Measurements from ENCODE around the gene MSMB. TPM values are rescaled to one million over a fixed set of nuclear protein-coding genes. Genes with fewer than 3 reads are reported as not detected.
"Not testable (repeated sequence)": the region's sequence is repeated elsewhere in the genome, so short reads cannot be mapped to it uniquely, and the experiment has no call there.

The MSMB gene
- total RNA-seq, 1 donor from 2014 or later: not detected

DNA sequence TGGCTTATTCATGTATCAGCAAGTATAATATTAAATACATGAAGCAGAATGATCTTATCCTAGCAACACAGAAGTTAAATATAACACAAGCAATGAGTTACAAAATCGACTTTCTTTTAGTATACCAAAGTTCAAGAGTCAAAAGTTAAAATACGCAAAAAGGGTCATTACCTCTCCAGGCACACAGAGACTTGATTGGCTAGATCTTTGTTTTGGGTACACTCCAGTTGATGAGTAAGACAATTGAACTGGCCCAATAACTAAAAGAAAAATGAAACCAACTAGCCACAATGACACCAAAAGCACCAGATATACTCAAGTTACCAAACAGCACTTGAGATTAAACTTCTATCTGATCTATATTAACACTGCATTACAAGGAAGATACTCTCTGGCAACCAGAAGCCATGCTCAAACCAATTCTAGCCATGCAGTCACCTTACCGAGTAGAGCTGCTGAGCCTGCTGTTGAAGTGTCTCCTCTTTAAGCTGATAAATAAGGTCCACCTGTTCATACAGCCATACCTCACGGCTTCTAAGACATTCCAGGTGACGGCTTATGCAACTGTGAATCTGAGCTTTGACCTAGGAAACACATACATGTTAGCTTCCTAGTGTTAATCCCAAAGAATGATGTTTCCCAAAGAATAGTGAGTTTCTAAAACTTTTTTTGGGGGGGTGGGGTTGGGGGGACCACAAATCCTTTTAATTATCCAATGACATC is 31.2 kb downstream of the MSMB start:
- DNase-seq (ENCODE audit: low spot score): no peak

DNA sequence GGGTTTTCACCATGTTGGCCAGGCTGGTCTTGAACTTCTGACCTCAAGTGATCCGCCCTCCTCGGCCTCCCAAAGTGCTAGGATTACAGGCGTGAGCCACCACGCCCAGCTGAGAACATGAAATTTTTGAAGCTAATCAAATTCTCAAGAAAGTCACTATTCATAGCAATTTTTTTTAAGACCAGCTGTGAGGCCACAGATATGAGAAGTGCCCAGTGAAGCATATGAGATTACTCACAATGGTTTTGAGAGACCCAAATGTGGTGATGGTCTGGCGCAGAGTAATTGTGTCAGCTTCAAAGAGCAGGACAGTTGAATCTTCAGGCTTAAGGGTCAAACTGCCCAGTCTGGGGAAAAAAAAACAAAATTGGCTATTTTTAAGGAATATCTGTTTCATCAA is 31.9 kb downstream of the MSMB start:
- no peak for DNase-seq (ENCODE audit: low spot score)

DNA sequence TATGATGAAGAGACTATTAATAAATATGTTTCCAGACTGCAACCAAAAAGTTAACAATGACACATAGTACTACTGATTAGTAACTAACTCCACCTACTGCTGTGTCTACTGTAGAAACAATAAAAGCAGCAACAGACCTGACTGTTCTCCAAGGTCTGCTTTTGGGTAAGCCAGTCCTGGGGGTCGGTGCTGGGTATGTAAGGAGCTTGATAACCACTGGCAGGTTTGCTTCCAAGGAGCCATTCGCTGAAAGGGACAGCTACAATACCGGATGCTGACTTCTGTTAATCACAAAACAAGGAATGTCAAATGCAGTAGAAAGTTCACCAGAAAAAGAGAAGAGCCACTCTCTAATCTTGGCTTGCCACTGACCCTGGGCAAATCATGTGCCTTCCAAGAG is 33.3 kb downstream of the MSMB start:
- no peak for DNase-seq (ENCODE audit: low spot score)

DNA sequence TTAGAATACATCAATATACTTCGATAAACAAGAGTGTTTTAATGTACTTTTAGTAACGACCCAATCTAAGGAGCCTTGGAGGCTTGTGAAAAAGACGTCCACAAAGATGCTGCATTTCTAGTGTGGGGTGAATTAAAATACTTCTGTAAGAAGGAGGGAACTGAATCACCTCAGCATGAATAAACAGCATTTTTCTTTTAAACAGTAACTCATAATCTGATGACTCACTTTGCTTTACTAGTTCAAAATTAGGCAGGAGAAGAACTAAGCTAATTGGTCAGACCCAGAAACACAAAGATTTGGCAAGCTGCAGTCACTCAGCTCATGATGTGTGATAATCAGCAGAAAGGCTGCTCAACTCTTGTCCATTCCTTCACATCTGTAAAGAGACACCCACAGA is 39.9 kb downstream of the MSMB start:
- DNase-seq (ENCODE audit: low spot score): no peak

DNA sequence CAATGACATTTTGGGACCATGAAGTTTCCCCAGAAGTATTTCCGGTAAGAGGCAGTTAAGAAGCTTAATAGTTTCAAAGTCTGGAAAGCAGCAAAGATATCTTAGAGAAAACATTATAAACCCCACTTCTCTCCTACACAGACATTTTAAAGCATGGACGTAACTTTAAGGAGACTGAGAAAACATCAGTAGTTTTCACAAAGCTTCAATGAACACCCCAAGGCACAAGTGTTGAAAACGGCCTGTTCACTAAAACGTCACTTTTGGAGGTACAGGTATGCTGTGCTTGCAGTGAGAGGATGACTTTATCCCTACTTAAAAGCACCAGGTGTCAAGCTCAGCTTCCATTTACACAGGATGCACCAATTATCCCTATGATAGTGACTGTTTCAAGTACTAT is 40.7 kb downstream of the MSMB start:
- no peak for DNase-seq (ENCODE audit: low spot score)

DNA sequence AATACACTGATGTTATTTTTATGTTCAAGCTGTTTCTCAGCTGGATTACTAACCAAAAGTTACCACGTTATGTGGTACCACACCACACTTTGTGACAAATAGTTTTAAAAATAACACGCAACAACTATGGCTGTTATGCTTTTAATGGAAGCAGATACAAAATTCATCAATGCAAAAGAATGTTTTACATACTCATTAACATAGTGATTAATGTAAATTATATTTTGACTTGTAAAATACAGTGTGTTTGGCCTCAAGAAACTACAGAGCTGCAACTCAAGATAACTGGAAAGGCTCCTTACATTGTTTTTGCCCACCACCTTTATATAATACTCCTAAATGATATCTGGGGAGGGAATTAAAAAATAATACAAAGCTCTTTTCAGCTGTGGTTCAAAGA is 41.1 kb downstream of the MSMB start:
- no peak for DNase-seq (ENCODE audit: low spot score)

DNA sequence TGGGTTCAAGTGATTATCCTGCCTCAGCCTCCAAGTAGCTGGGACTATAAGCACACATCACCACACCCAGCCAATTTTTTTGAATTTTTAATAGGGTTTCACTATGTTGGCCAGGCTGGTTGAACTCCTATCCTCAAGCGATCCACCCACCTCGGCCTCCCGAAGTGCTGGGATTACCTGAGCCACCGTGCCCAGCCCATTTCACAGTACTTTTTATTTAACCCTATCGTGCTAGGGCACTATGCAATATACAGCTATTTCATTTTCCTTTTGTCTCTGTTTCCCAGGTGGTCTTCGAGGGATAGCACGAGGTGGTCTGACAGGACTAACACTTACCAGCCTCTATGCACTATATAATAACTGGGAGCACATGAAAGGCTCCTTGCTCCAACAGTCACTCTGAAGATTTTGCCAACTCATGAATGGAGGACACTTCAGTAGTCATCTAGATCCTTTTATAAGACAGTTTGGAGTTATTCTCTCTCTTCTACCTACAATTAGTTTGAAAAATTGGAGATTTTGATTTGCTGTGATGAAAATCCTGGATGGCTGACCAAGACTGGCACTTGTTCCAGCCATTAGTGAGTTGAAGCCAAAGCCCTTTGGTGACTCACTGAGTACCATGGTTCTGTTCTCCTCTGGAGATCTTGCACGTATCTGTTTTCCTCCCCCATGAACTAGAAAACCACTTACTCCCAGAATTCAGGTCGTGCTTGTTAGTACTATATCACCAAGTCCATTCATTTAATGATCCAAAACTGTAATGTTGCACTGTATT is 43.0 kb downstream of the MSMB start:
- DNase-seq (ENCODE audit: low spot score): no peak

DNA sequence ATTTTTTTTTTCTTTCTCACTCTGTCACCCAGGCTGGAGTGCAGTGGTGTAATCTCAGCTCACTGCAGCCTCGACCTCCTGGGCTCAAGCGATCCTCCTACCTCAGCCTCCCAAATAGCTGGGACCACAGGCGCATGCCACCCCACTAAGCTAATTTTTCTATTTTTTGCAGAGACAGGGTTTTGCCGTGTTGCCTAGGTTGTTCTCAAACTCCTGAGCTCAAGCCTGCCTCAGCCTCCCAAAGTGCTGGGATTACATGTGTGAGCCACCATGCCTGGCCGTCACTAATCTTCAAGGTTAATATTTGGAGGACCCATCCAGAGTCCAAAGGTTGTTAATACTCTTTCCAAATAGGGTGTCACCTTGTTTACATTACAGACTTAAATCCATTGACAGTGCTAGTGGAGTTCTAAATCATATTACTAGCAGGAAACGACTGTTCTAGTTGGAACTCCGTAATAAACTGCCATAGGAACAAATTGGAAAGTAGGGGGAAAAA is 43.8 kb downstream of the MSMB start:
- DNase-seq (ENCODE audit: low spot score): not testable (repeated sequence)

DNA sequence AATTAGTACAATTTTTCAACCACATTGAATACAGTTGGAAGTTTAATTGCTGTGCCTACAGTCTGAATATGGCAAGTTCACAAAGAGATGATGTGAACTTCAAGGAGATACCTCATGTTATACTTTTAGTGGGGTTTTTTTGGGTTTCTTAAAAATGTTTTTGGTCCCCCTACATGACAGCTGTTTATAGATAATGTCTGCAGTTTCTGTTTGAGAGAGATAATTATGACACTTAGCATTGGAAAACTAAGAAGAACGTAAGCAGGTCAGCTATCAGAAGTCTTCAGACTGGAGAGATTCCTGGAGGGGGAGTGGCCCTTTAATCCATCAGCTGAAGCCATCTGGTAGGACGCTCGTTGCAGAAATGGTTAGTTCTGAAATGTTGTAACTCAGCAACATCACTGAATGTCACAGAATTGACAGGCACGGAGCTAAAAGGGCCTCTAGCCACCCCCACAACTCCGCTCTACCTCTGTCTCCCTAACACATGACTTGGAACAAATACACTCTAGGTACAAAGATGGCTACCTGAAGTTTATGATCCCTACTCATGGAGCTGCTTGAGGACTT is 44.8 kb downstream of the MSMB start:
- DNase-seq (ENCODE audit: low spot score): no peak

DNA sequence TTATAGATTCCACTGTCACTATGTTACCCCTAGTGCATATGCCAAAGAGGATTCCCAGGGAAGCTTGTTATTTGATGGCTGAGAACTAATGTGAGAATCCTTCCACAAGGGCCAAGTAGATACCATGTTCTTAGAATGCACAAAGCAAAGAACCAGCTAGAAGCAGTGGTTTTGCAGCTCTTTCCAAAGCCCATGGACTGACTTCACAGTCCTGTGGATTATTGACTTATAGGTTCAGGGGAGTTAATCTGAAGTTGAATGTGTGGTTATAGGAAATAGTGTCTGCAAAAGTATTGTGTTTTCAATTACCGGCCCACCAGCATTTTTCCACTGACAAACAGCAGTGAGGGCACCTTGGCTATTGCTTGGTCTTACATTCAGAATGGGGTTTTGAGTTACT is 45.5 kb downstream of the MSMB start:
- DNase-seq (ENCODE audit: low spot score): no peak

DNA sequence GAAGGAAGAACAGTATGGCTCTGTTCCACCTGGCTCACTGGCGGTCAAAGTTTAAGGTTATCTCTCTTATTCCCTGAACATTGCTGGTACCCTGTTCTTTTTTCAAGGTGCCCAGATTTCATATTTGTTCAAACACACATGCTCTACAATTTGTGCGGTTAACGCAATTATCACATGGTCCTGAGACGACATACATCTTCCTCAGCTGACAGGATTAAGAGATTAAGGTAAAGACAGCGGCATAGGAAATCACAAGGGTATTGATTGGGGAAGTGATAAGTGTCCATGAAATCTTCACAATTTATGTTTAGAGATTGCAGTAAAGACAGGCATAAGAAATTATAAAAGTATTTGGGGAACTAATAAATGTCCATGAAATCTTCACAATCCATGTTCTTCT is 46.1 kb downstream of the MSMB start:
- DNase-seq (ENCODE audit: low spot score): not testable (repeated sequence)

DNA sequence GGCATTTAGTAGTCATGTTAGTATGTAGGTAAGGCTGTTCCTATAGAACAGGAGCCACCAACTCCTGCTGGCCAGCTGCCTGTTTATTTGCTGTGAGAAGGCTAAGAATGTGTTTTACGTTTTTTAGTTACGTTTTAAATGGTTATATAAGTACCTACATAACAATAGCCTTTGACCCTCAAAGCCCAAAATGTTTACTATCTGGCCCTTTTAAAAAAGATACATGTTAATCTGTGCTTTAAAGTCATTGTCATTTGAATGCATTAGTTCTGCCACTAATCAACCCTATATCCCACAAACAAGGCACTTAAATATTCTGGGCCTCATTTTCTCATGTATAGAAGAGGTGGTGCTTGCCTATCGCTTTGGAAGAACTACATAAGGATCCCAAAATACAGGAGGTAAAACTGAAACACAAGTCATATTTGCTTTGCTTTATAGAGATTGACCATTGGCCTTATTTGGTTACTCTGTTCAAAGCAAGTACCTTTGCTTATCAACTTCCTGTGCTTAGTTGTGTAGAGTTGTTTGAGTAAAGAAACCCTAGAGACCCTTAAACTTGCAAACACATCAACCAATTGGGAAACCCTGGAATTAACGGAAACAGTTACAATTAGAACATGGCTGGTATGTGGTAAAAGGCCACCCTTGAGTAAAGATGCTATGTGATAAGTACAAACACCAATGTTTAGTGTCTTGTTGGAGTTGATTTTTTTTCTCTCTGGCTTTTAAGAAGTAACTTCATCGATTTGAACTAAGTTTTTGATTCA is 47.9 kb downstream of the MSMB start:
- DNase-seq (ENCODE audit: low spot score): no peak

DNA sequence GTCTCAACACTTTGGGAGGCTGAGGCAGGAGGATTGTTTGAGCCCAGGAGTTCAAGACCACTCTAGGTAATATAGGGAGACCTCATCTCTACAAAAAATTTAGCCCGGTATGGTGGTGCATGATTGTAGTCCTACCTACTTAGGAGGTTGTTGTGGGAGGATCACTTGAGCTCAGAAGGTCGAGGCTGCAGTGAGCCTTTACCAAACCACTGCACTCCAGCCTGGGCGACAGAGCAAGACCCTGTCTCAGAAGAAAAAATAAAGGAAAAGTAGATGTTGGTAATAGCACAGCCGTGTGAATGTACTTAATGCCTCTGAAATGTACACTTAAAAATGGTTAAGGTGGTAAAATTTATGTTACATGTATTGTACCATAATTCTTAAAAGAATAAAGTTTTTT is 48.5 kb downstream of the MSMB start:
- no peak for DNase-seq (ENCODE audit: low spot score)

DNA sequence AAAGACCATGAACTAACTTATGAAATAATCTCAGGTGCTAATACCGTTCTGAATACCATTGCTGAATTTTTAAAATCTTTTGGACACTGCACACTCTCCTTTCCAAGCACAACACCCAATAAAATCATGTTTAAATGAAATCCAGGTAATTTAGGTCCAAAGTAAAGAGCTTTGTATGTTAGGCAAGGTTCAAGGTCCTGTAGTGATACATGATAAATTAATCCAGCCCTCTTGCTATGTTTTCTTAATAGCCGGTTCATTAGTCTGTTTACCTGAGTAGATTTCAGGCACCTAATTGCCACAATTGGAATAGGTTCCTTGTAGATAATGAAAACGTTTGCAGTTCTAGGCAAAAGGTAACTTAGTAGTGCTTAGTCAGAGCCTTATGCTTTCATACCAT is 60.5 kb downstream of the MSMB start:
- not testable (repeated sequence) for DNase-seq (ENCODE audit: low spot score)

DNA sequence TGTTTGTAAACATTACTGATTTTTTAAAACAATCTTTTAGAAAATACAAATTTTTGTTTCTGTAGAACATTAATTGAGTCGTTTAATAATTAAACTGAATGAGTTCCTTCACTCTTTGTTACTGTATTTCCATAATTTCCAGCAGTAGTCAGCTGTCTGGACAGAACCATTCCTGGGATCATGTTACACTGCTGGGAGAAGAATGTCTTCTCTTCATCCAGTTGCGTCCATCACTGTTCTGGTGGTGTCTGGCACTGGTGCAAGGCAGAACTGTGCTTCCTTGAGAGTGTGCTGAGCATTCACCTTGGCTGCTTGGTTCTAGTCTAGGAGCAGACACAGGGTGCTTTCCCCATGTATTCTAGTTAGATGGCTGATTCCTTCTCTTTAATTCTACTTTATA is 61.6 kb downstream of the MSMB start:
- DNase-seq (ENCODE audit: low spot score): not testable (repeated sequence)

DNA sequence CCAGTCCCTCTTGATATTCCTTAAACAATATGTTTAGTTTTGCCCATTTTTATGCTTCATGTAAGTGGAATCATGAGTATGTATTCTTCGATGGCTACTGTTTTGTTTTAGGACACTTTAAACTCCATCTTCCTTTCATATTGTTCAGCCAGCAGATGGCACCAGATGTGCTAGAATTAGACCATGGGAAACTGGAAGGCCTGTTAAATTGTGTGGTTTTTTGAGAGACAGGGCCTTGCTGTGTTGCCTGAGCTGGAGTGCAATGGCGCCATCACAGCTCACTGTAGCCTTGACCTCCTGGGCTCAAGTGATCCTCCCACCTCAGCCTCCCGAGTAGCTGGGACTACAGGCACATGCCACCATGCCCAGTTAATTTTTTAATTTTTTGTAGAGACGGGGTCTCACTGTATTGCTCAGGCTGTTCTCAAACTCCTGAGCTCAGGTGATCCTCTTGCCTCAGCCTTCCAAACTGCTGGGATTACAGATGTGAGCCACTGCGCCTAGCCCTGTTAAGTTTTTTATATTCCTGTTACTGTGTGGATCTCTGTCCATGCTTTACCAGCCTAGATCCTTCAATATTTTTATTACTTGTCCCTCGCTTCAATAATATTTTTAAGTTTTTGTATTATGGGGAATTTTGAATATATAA is 62.4 kb downstream of the MSMB start:
- DNase-seq (ENCODE audit: low spot score): not testable (repeated sequence)

Other genes starting within 250 kb of the MSMB start
- 14.4 TPM for gene AGAP4, start 198.8 kb downstream of the MSMB start, total RNA-seq
- gene TIMM23, start 73.8 kb downstream of the MSMB start, total RNA-seq: 55.4 TPM
- gene NCOA4, start 15.6 kb downstream of the MSMB start, total RNA-seq: 138 TPM
- gene ANTXRL, start 240.7 kb upstream of the MSMB start, total RNA-seq: not detected

All from mesenteric fat pad (tissue), 1 donor.